Amniotic epithelial cell (primary cell): ENCODE data around the gene NAPSA.
A peak's percentile ranks its signal among the peaks of the same experiment; 100 is the strongest.
"Not testable (repeated sequence)": the region's sequence is repeated elsewhere in the genome, so short reads cannot be mapped to it uniquely, and the experiment has no call there.

Experiments used
- DNase-seq: peaks from one replicate; pipeline ENCODE4 v3.0.0-alpha.2; 2010; ENCODE audit warnings: low read depth

The NAPSA gene

DNA sequence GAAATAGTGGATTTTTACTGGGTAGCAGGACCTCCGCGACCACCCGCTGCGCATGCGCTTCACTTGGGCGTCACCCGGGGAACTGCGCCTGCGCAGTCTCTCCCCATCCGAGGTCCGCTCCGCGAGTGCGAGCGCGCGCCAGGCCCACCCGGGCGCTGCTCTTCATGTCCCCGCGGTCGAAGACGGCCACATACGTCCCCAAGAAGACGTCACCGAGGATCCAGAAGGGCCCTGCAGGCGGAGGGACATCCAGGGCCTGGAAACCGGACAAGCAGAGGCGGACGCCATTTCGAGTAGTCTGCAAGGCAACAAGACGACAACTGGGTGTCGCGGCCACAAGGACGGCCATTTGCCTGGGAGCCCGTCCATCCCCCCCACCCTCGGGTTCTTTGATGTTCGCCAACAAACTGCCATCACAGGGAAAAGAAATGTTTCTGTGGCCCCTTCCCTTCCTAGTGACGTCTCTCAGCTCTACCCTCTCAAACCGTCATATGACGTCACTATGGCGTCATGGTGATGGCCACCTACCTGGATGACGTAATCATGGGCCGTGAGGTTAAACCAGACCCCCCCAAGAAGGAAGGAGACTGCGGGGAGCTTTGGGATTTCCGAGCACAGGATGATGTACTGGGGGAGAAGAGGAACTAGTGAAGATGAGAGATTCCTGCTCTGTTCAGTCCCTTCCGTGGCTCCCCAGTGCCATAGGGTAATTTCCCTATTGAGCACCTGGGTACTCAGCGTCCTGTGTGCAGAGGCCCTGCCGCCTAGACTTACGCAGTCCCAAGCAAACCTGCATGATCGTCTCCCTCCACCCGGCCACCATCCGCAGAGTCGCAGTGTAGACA, 6.7 kb downstream of the NAPSA start:
- peak; percentile 17 for DNase-seq

DNA sequence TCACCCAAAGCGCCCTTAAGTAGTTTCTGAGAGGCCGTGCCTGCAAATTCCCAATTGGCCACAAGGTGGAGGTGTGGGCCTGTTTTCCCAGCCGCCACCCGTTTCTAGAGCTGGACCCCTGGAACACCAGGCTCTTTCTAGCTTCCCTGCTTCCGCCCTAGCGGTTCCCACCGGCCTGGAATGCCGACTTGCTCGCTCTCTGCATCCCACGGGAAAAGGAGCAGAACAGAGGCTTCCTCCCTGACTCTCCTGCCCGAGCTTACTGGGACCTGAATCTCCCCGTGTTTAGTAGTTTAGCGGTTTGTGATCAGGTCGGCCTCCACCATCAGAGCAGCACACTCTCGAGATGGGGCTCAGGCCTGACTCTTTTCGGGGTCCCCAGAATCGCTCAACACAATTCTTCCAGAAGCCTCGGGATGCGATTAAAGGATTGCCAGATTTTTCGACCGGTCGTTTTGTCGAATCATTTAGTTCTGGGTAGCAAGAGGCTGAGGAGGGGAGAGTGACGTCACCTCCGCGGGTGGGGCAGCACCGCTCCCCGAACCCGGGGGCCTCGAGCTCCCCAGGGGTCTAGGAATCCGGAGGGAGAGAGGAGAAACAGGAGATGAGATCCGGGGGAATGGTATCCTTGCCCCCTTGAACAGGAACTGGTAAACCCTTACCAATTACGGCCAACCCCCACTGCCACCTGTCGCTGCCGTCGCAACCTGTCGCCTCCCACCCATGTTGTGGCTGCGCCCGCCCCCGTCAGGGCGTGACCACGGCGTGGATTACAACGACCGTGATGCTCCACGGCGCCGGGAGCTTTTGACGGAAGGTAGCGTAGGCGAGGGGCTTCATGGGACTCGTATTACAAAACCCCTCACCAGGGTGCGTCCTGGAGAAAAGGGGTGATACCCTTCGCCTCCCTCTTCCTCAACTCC, 8.0 kb downstream of the NAPSA start:
- DNase-seq = peak; percentile 35

DNA sequence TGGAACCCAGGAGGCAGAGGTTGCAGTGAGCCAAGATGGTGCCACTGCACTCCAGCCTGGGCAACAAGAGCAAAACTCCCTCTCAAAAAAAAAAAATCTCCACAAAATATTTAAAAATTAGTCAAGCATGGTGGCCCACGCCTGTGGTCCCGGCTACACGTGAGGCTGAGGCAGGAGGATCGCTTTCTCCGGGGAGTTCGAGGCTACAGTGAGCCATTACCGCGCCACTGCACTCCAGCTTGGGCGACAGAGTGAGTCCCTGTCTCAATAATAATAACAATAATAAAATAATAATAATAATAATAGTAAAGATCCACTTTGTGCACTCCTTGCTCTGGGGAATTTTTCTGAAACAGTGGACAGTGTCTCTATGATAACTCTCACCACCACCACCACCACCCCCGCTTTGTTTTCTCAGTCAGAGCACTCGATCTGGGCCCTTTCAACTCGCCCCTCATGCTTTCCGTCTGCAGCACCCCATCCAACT, 8.7 kb downstream of the NAPSA start:
- DNase-seq = no peak

DNA sequence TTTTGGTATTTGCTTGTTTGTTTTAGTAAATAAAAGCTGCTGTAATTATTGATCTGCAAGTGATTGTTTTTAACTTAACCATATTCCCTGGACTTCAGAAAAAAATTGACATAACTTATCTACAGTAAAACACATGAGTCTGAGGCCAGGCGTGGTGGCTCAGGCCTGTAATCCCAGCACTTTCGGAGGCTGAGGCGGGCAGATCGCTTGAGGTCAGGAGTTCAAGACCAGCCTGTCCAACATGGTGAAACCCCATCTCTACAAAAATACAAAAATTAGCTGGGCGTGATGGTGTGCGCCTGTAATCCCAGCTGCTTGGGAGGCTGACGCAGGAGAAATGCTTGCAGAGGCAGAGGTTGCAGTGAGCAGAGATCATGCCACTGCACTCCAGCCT, 12.0 kb downstream of the NAPSA start:
- DNase-seq = not testable (repeated sequence)

DNA sequence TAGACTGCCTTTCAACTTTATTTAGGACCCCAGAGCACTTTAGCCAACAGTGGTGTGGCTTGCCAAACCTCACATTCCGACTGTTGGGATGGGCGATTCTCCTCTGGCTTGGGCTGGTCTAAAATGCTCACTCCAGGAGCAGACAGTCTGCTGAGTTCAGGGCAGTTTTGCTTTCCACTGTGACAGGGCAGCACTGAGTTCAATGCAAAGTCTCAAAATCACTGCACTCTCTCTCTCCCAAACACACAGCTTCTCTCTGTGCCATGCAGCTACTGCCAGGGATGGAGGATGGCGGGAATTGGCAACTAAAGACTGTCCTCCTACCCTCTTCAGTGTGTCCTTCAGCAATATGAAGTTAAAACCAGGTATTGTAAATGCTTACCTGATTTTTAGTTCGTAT, 13.2 kb downstream of the NAPSA start:
- no peak for DNase-seq

DNA sequence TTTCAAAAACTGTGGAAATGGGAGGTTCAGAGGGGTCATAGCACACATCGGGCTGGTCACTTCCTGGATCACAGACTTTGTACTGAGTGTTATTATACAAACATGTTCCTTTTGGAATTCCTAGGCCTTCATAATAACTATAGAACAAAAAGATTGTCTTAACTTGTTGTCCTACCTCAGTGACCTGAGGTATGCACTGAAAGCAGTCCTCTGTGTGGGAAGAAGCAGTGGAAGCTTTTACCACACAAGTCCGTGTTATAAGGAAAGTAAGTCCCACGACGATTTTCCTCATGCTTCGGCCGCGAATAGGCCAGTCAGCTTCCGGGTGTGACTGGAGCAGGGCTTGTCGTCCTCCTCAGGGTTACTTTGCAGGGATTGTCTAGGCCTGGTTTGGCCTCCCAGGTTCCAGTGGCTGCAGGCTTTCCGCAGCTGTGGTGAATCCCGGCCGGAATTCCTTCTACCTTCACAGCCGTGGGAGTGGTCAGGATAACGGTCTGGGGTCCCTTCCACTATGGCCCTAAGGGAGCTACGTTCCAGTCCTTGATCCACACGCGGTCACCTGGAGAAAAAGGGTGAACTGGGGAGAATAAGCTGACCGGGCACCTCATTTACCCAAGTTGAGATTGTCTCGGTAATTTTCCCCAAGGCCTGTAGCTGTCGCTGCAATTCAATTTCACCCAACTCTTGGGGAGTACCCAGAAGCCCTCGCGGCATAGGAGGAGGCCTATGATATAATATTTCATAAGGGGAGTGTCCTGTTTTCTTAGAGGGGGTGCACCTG, 16.0 kb downstream of the NAPSA start:
- no peak for DNase-seq

DNA sequence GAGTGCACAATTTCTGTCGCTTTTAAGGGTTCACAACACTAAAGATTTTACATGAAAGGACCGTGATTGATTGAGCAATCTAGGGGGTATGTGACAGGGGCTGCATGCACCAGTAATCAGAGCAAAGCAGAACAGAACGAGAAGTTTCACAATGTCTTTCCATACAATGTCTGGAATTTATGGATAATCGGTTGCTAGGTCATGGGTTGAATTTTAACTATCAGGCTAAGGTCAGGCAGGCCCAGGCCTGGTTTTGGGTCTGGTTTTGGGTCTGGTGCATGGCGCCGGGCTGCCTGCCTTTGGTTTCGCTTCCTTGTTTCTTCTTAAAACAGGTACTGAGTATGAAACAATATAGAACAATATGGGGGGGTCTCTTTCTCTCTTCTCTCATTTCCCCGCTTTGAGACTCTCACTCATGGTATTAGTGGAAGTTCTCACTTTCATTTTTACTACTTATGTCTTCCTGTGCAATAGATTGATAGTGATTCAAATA, 18.3 kb downstream of the NAPSA start:
- DNase-seq = not testable (repeated sequence)

DNA sequence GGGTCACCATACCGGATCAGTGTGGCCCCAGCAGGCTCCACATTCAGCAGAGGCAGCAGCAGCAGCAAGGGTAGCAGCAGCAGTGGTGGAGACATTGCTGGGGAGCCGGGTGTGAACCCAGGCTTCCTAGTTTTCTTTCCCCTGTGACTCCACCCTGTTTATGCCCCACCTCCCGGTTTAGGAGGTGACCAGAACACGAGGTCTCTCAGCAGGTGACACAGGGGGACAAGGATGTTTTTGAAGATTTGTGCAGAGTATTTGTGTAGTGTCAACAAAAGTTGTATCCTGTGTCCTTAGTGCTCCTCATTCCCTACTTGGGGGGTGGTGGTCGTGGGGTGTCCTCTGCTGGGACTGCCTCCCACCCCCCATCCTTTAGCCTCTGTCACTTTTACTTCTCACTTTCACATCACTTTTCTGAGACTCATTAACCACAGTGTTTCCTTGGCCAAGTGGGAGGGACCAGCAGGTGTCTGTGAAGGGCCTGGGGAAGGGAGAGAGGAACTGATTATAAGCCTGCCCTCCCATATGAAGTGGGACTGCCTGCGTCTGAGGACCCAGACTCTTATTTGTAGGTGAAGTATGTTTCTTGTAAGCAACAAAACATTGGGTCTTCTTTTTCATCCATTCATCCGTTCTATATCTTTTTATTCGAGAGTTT, 20.6 kb downstream of the NAPSA start:
- no peak for DNase-seq

DNA sequence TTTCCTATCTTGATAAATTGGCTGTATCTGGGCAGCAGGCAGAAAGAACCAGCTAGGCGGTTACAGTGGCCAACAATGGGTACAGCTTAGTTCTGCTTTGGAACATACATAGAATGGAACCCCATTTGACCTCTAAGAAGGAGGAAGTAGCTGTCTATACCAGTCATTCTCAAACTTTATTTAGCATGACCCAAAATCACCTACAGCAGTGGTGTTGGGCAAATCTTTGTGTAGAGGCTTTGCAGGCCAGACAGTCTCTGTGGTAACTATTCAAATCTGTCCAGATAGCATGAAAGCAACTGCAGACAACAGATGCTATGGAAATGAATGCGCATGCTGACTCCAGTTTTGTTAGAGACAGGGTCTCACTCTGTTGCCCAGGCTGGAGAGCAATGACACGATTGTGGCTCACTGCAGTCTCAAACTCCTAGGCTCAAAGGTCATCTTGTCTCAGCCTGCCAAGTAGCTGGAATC, 24.3 kb downstream of the NAPSA start:
- no peak for DNase-seq

DNA sequence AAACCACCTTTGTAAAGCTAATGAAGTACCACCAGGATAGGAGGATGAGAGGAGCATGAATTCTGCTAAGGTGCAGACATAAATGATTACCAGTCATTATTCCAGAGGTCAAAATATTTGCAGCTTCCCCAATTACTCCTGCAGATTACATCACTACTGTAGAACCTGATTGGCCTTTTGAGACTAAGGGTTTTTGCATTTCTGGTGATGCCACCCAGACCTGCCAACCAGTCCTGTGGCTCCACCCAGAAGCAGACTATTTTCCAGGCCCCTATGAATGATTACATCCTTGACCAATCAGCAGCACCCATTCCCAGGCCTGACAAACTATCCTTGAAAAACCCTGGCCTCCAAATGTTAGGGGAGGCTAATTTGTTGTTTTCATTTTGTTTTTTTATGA, 25.1 kb downstream of the NAPSA start:
- no peak for DNase-seq

DNA sequence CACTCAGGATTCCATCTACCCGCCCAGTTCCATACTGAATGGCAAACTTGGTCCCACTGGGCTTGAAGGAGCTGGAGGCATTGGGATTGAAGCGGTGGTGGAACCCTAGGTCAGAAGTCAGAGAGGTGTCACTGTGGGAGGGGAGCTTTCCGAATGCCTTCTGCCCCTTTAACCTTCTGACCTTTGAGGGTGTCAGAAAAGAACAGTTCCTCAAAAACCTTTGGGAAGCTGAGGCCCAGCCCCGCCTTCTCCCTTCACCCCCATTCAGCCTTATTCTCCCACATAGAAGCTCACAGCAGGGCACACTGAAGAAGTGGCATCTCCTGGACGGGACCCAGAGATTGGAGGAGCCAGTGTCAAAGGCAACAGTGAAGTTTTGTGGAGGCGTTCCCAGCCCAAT, 28.4 kb downstream of the NAPSA start:
- not testable (repeated sequence) for DNase-seq

DNA sequence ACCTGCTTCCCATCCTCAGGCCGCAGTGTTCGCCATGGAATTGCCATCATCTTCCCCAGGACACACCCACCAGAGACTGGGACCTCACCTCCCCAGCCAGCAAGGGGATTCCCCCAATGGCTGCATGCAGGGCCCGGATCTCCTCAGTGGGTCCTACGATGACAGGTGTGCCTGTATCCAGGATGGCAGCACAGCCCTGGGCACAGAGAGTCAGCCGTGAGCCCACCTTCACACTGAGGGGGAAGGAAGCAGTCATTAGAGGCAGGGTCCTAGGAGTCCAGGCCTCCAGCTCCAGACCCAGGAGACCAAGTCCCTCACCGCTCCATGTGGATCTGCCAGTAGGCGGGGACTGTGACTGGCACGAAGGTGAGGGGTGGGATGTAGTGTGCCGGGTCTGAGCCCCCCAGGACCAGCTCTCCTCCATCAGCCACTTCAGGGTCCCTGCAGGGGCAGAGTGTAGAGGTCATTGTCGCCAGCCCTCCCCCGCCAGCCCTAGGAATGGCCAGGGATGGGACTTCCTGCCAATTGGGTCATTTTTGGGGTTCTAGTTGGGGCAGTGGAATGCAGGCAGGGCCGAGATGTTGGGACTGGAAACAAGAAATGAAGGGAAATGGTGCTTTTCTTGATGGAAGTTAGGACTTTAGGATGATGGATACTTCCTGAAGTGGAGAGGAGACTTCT, 30.6 kb downstream of the NAPSA start:
- no peak for DNase-seq

DNA sequence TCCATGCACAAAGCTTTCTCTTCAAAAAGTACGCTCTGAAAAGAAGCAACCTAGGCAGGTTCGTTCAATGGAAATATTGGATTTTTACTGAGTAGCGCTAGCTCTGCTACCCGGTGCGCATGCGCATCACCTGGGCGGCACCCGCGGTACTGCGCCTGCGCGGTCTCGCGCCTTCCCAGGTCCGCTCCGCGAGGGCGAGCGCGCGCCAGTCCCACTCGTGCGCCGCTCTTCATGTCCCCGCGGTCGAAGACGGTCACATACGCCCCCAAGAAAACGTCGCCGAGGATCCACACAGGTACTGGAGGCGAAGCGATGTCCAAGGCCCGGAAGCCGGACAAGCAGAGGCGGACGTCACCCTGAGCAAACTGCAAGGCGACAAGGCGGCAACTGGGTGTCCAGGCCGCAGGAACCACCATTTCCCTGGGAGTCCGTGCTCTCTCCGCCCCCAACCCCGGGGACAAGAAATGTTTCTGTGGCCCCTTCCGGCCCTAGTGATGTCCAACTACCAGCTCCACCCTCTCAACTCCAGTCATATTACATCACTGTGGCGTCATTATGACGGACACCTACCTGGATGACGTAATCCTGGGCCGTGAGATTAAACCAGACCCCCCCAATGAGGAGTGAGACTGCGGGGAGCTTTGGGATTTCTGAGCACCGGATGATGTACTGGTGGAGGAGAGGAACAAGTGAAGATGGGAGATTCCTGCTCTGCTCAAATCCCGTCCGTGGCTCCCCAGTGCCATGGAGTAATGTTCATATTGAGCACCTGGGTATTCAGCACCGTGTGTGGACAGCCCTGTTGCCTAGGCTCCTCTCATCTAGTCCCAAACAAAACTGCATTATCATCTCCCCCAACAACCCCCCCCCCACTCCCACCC, 31.5 kb downstream of the NAPSA start:
- no peak for DNase-seq

DNA sequence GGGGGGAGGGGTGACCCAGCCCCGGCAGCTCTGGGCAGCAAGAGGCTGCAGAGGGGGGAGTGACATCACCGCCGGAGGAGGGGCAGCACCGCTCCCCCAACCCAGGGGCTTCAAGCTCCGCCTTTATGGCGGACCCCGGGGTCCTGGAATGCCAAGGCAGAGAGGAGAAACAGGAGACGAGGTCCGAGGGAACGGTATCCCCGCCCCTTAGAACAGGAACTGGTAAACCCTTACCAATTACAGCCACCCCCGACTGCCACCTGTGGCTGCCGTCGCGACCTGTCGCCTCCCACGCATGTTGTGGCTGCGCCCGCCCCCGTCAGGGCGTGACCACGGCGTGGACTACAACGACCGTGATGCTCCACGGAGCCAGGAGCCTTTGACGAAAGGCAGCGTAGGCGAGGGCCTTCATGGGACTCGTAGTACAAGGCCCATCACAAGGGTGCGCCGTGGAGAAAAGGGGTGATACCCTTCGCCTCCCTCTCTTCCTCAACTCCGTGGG, 32.2 kb downstream of the NAPSA start:
- DNase-seq = peak; percentile 68

DNA sequence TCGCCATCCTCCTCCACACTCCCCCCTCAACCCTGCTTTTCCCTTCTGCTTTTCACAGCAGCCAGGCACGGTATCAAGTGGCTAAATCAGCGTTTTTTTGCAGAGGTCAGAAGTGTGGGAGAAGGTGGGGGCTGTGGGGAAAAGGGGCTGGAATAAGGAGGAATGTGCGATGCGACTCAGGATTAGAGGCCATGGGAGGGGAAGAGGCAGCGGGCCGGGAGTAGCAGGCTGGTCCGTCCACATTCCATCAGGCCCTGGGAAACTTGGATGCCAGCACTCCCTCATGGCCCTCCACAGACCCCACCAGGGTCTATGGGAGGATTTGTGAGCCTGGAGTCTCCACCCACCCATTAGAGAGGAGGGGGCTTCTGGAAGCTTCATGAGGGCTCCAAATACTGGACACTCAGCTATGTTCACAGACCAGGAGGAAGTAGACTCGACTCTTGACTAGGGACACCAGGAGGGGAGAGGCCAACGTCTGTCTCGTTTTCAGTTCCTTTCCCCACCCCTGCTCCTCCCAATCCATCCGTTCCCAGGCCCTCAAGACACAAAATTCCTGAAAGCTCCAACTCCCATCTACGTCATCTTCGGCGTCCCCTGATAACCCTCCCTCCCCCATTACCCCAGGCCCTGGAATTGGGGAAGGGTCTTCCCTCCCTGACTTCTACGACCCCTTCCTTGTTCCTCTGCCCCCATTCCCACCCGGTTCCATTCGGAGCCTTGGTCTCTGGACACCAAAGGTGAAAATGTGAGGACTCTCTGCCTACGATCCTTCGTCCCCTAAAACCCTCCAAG, 33.0 kb downstream of the NAPSA start:
- DNase-seq = no peak

DNA sequence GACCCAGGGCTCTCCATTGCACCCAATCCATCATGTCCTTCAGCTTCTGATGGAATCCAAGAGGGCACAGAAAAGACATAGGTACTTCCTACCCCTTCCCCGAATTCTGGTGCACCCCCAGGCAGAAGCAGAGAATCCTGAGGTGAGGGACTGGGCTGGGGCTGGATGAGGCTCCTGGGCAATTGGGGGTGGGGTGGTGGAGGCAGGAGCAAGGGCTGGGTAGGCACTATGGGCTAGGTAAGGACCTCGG, 33.5 kb downstream of the NAPSA start:
- no peak for DNase-seq

DNA sequence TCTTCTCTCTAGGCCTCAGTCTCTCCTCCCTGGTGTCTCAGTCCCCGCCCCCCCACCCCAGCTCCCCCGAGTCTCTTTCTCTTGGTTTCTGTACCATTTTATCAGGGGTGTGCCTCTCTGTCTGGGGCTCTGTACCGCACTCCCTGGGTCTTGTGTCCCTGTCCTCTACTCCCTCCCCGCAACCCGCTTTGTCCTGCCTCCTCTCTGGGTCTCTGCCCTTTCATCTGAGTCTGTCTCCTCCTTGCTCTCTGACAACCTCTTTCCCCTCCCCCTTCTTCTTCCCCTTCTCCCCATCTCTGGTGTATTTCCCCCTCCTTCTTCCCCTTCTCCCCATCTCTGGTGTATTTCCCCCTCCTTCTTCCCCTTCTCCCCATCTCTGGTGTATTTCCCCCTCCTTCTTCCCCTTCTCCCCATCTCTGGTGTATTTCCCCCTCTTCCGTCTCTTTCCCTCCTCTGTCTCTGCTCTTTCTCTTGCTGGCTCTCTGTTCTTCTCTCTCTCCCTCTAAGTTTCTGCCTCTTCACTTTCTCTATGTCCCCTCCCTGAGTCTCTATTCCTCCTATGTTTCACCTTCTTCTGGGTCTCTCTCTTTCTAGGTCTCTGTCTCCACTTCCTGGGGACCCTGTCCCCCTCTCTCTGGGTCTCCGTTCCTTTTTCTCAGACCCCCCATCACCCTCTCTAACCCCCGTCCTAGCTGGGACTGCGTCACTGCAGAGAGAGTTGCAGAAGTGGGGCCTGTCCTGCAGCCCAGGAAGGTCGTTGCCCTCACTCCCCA, 34.0 kb downstream of the NAPSA start:
- no peak for DNase-seq
